ENCODE results near the gene DPY19L2.
A peak's percentile ranks its signal among the peaks of the same experiment; 100 is the strongest.
"Not testable (repeated sequence)": the region's sequence is repeated elsewhere in the genome, so short reads cannot be mapped to it uniquely, and the experiment has no call there.

DPY19L2 gene

DNA sequence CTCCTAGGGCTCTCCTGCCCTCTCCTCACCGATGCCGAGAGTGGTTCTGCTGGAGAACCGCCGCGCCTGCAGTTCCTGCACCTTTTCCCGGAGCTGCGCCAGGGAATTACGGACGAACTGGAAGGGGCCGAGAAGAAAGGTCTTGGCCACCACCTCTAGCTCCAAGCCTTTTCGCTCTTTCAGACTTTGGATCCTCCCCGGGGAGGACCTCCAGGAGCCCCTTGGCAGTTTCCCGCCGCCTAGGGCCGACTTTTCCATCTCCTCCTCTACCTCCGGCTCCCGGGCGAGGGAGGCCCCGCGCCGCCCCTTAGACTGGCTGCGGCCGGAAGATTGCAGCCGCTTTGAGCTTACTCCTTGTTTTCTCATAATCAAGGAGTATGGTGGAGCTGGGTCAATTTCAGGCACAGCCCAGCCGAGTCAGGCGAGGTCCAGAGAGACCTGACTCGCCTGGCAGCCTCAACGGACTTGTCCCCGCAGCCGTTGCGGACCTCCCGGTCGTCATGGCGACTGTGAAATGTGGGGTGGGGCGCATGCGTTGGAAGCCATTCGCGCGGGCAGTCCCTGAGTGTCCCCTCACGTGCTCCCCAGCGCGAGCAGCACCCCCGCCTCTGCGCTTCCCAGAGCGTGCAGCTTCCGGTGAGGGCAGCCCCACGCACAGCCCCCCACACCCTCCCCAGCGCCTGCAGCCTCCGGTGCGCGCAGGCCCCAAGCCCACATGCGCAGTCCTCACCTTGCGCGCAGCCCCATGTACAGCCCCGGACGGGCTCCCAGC, at the start of gene DPY19L2:
Gene DPY19L2 (minus strand): TSS at position 466 of the 772 bp plus-strand sequence. CDS start 100 bp downstream, at position 366.
- peak within 1 kb of the TSS in 1 of 2 donors; percentile 9 for H3K27ac ChIP-seq (ENCODE audit: low read depth in 2 of 2, low read length in 2 of 2)
- H3K9me3 ChIP-seq (ENCODE audit: control insufficient read depth in 2 of 2, low read length in 2 of 2): no peaks in the 10 kb centered on the region
- H3K4me3 ChIP-seq (ENCODE audit: low read length in 2 of 2): peak within 1 kb of the TSS; percentile 65
- no peaks in the 10 kb centered on the region for H3K27me3 ChIP-seq (ENCODE audit: control insufficient read depth in 2 of 2, insufficient read depth in 2 of 2, low read length in 2 of 2)
- no peaks in the 10 kb centered on the region for H3K36me3 ChIP-seq (ENCODE audit: control insufficient read depth in 2 of 2, insufficient read depth in 2 of 2, low read length in 2 of 2)
- H3K9ac ChIP-seq (ENCODE audit: low read depth in 1 of 2, low read length in 2 of 2): peak within 1 kb of the TSS; percentile 24 to 33
- H3K4me1 ChIP-seq (ENCODE audit: control insufficient read depth in 2 of 2, insufficient read depth in 2 of 2, low read length in 2 of 2): no peaks in the 10 kb centered on the region

DNA sequence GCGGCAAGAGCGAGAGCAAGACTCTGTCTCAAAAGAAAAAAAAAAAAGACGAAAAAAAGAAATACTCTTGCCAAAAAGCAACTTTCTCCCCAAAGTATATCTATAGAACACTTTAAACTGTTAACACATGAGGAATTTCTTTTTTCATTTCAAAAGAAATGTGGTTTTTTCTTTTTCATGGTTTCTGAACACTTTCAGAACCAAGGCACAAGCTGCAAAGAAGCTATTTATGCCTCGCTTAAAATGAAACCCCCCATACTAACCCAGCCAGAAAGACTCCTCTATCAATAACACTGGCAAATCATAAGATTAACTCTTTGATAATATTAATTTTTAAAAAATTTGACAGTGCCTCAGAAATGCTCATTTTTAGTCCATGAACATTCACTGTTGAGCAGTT, 48.6 kb upstream of the DPY19L2 start:
- H3K27ac ChIP-seq (ENCODE audit: low read depth in 2 of 2, low read length in 2 of 2); H3K4me3 ChIP-seq (ENCODE audit: low read length in 2 of 2); H3K4me1 ChIP-seq (ENCODE audit: control insufficient read depth in 2 of 2, insufficient read depth in 2 of 2, low read length in 2 of 2); H3K9ac ChIP-seq (ENCODE audit: low read depth in 1 of 2, low read length in 2 of 2); H3K36me3 ChIP-seq (ENCODE audit: control insufficient read depth in 2 of 2, insufficient read depth in 2 of 2, low read length in 2 of 2); H3K9me3 ChIP-seq (ENCODE audit: control insufficient read depth in 2 of 2, low read length in 2 of 2); H3K27me3 ChIP-seq (ENCODE audit: control insufficient read depth in 2 of 2, insufficient read depth in 2 of 2, low read length in 2 of 2): not testable (repeated sequence)

DNA sequence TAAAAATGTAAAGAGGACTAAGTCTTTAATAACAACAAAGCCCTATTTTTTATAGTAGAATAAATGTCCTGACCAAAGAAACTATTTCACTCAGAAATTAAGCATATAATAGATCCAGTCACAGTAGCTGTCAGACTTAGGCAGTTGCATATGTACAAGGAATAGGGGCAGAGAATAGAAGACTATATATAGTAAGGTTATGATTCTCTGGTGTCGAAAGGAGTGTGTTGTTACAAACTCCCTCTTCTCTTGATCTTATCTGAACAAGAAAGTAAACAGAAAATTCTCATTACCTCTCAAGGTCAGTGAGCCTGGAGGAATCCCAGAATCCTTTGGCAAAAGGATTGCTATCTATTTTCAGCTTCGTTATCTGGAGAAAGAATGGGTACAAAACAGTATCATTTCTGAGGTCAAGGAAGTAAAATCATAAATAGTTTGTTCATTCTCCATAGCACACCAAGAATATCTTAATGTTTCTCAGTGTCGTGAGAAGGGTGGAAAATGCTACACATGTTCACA, 46.9 kb upstream of the DPY19L2 start:
- H3K27me3 ChIP-seq (ENCODE audit: control insufficient read depth in 2 of 2, insufficient read depth in 2 of 2, low read length in 2 of 2); H3K4me3 ChIP-seq (ENCODE audit: low read length in 2 of 2); H3K9ac ChIP-seq (ENCODE audit: low read depth in 1 of 2, low read length in 2 of 2); H3K36me3 ChIP-seq (ENCODE audit: control insufficient read depth in 2 of 2, insufficient read depth in 2 of 2, low read length in 2 of 2); H3K4me1 ChIP-seq (ENCODE audit: control insufficient read depth in 2 of 2, insufficient read depth in 2 of 2, low read length in 2 of 2); H3K9me3 ChIP-seq (ENCODE audit: control insufficient read depth in 2 of 2, low read length in 2 of 2); H3K27ac ChIP-seq (ENCODE audit: low read depth in 2 of 2, low read length in 2 of 2): not testable (repeated sequence)

DNA sequence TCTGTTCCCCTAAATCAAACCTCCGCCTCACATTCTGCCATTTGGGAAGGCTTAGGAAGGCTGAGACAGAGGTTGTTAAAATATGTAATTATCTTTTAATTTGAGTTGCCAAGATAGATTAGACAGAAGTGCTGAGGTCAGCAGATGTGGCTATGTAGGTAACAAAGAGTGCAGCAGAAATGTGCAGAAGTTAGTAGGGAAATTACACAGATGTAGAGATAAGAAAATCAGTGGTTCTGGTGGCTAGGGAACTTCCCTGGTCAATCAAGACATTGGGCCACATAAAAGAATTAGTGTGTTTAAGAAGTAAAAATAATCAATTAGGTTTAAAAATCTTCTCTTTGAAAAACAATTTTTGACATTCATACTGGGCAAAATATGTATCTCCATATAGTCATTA, 46.1 kb upstream of the DPY19L2 start:
- H3K36me3 ChIP-seq (ENCODE audit: control insufficient read depth in 2 of 2, insufficient read depth in 2 of 2, low read length in 2 of 2); H3K27ac ChIP-seq (ENCODE audit: low read depth in 2 of 2, low read length in 2 of 2); H3K9ac ChIP-seq (ENCODE audit: low read depth in 1 of 2, low read length in 2 of 2); H3K4me3 ChIP-seq (ENCODE audit: low read length in 2 of 2); H3K4me1 ChIP-seq (ENCODE audit: control insufficient read depth in 2 of 2, insufficient read depth in 2 of 2, low read length in 2 of 2); H3K9me3 ChIP-seq (ENCODE audit: control insufficient read depth in 2 of 2, low read length in 2 of 2); H3K27me3 ChIP-seq (ENCODE audit: control insufficient read depth in 2 of 2, insufficient read depth in 2 of 2, low read length in 2 of 2): not testable (repeated sequence)

DNA sequence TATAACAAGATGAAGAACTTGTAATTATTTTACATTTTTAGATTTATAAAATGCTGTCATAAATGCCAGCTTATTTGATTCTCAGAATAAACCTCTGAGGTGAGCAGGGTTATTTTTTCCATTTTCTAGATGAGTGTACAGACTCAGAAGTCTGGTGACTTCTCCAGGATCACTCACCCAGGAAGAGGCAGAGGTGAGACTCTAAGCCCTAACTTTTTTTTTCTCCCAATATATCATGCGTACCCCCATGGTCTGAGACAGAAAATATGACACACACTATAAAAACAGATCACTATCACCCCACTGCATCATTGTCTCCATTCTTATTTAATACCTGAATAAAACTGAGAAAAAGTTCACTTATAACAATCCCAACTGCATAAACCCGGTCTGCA, 45.4 kb upstream of the DPY19L2 start:
- not testable (repeated sequence) for H3K4me3 ChIP-seq (ENCODE audit: low read length in 2 of 2); H3K27me3 ChIP-seq (ENCODE audit: control insufficient read depth in 2 of 2, insufficient read depth in 2 of 2, low read length in 2 of 2); H3K36me3 ChIP-seq (ENCODE audit: control insufficient read depth in 2 of 2, insufficient read depth in 2 of 2, low read length in 2 of 2); H3K9ac ChIP-seq (ENCODE audit: low read depth in 1 of 2, low read length in 2 of 2); H3K4me1 ChIP-seq (ENCODE audit: control insufficient read depth in 2 of 2, insufficient read depth in 2 of 2, low read length in 2 of 2); H3K27ac ChIP-seq (ENCODE audit: low read depth in 2 of 2, low read length in 2 of 2); H3K9me3 ChIP-seq (ENCODE audit: control insufficient read depth in 2 of 2, low read length in 2 of 2)

DNA sequence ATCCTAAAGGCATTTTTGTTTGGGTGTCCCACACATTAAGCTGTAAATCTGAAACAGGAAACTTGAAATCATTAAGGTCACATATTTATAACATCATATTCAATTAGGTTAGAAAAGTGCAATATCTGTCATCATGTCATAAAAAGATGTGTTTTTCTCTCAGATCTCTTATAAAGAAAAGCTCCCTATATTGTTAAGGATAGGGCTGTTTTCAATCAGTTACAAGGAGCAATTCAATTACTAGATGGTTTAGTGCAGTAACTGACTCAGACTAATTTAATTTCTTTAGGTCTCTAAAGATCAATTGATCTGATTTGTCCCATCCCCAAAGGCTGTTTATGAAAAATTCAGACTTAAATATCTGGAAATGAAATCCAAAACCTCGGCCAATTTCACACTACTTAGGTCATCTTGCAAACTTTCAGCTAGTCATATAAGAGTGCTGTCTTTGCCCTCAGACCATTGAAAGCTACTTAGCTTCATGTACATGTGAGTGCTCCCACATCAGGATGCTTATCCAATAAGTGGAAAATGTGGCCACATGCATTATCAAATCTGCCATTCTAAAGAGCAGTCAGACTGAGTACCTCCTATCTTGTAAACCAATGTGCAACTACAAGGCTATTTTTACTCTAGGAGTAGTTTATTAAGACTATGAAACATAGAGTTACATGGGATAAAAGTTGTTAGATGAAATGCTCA, 44.8 kb upstream of the DPY19L2 start:
- H3K4me3 ChIP-seq (ENCODE audit: low read length in 2 of 2); H3K27me3 ChIP-seq (ENCODE audit: control insufficient read depth in 2 of 2, insufficient read depth in 2 of 2, low read length in 2 of 2); H3K36me3 ChIP-seq (ENCODE audit: control insufficient read depth in 2 of 2, insufficient read depth in 2 of 2, low read length in 2 of 2); H3K9ac ChIP-seq (ENCODE audit: low read depth in 1 of 2, low read length in 2 of 2); H3K9me3 ChIP-seq (ENCODE audit: control insufficient read depth in 2 of 2, low read length in 2 of 2); H3K4me1 ChIP-seq (ENCODE audit: control insufficient read depth in 2 of 2, insufficient read depth in 2 of 2, low read length in 2 of 2); H3K27ac ChIP-seq (ENCODE audit: low read depth in 2 of 2, low read length in 2 of 2): not testable (repeated sequence)

DNA sequence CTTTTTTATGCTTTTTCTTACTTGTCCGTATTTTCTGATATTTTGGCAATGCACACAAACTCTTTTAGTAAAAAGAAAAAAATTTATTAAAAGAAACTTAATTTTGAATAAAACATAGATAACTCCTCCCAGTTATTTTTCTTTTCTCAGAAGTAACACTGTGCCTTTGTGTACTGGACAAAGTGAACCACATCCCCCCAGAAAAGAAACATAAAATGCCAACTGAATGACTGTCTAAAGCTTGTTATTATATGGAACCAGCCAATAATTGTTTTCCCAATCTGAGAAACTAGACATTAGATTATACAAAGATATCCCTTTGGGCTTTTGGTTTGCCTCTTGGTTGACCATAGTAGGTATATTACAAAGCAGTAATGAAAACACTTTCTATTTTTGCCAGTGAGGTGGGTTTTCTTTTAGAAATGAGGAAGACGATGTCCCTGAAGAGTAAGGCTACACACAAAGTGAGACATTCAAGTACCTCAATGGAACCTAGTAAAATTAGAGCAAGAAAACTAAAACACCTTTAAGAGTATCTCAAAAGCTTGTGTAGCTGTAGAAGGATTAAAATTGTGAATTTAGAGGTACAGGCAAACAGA, 44.2 kb upstream of the DPY19L2 start:
- not testable (repeated sequence) for H3K36me3 ChIP-seq (ENCODE audit: control insufficient read depth in 2 of 2, insufficient read depth in 2 of 2, low read length in 2 of 2); H3K27ac ChIP-seq (ENCODE audit: low read depth in 2 of 2, low read length in 2 of 2); H3K9ac ChIP-seq (ENCODE audit: low read depth in 1 of 2, low read length in 2 of 2); H3K27me3 ChIP-seq (ENCODE audit: control insufficient read depth in 2 of 2, insufficient read depth in 2 of 2, low read length in 2 of 2); H3K4me1 ChIP-seq (ENCODE audit: control insufficient read depth in 2 of 2, insufficient read depth in 2 of 2, low read length in 2 of 2); H3K4me3 ChIP-seq (ENCODE audit: low read length in 2 of 2); H3K9me3 ChIP-seq (ENCODE audit: control insufficient read depth in 2 of 2, low read length in 2 of 2)

DNA sequence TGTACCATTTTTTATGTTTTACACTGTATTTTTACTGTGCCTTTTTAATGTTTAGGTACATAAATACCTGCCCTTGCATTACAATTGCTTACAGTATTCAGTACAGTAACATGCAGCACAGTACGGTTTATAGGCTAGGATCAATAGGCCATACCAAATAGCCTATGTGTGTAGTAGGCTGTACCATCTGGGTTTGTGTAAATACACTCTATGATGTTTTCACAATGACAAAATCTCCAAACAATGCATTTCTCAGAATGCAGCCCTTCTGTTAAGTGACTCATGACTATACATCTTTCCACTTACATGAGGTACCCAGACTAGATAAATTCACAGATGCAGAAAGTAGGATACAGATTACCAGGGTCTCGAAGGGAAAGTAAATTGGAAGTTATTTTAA, 43.0 kb upstream of the DPY19L2 start:
- not testable (repeated sequence) for H3K36me3 ChIP-seq (ENCODE audit: control insufficient read depth in 2 of 2, insufficient read depth in 2 of 2, low read length in 2 of 2); H3K27ac ChIP-seq (ENCODE audit: low read depth in 2 of 2, low read length in 2 of 2); H3K9me3 ChIP-seq (ENCODE audit: control insufficient read depth in 2 of 2, low read length in 2 of 2); H3K9ac ChIP-seq (ENCODE audit: low read depth in 1 of 2, low read length in 2 of 2); H3K27me3 ChIP-seq (ENCODE audit: control insufficient read depth in 2 of 2, insufficient read depth in 2 of 2, low read length in 2 of 2); H3K4me1 ChIP-seq (ENCODE audit: control insufficient read depth in 2 of 2, insufficient read depth in 2 of 2, low read length in 2 of 2); H3K4me3 ChIP-seq (ENCODE audit: low read length in 2 of 2)

DNA sequence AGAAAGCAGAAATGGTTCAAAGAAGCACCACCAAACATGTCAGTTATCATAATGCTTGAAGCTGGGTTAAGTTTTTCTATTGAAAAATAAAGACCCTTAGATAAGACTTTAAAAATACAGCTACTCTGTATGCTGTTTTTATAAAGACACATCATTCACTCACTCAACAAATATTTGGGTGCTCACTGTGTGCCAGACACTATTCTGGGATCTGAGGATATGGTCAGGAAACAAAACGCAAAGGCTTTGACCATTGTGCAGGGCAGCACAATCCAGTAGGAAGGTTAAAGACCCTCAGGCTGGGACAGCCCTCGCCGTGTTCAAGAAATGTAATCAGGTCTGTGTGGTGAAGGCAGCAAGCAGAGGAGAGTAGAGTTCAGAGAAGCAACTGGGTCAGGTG, 38.0 kb upstream of the DPY19L2 start:
- Histone ChIP-seq H3K9me3 (ENCODE audit: control insufficient read depth in 2 of 2, low read length in 2 of 2) (no peaks in the 10 kb centered on the region), H3K4me3 (ENCODE audit: low read length in 2 of 2) (no peak overlapping the region), H3K4me1 (ENCODE audit: control insufficient read depth in 2 of 2, insufficient read depth in 2 of 2, low read length in 2 of 2) (no peaks in the 10 kb centered on the region), H3K9ac (ENCODE audit: low read depth in 1 of 2, low read length in 2 of 2) (no peak overlapping the region), H3K27ac (ENCODE audit: low read depth in 2 of 2, low read length in 2 of 2) (no peak overlapping the region), H3K27me3 (ENCODE audit: control insufficient read depth in 2 of 2, insufficient read depth in 2 of 2, low read length in 2 of 2) (no peaks in the 10 kb centered on the region), H3K36me3 (ENCODE audit: control insufficient read depth in 2 of 2, insufficient read depth in 2 of 2, low read length in 2 of 2) (no peaks in the 10 kb centered on the region)

DNA sequence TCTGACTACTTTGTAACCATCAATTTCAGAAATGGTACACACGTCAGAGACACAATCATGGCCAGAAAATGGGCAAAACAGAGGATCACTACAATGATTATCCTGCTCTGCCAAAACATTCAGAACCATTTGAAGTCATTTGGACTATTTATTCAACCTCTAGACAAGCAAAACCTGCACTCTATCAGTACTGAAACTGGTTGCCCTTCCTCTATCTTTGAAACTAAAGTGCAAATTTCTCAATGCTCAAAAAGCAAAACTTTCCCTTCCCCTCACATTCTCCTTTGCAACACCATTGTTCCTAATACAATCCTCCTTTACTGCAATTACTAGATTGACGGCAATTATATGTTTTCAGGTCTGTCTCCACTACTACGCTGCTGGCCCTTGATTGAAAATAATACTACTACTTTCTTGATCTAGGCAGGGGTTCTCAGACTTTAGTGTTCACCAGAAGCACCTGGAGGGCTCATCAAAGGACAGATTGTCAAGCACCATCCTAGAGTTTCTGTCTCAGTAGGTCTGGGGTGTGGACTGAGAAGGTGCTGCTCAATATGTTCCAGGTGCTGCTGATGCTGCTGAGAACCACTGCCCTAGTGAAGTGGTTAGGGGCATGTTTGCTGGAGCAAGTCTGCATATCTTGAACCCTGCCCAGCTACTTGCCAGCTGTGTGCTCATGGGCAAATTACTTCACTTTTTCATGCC, 31.5 kb upstream of the DPY19L2 start:
- H3K27ac ChIP-seq (ENCODE audit: low read depth in 2 of 2, low read length in 2 of 2); H3K9ac ChIP-seq (ENCODE audit: low read depth in 1 of 2, low read length in 2 of 2); H3K4me3 ChIP-seq (ENCODE audit: low read length in 2 of 2); H3K27me3 ChIP-seq (ENCODE audit: control insufficient read depth in 2 of 2, insufficient read depth in 2 of 2, low read length in 2 of 2); H3K36me3 ChIP-seq (ENCODE audit: control insufficient read depth in 2 of 2, insufficient read depth in 2 of 2, low read length in 2 of 2); H3K9me3 ChIP-seq (ENCODE audit: control insufficient read depth in 2 of 2, low read length in 2 of 2); H3K4me1 ChIP-seq (ENCODE audit: control insufficient read depth in 2 of 2, insufficient read depth in 2 of 2, low read length in 2 of 2): not testable (repeated sequence)

Measured in mucosa of rectum (tissue), 2 donors.